Neutrophil (primary cell): Measurements from ENCODE around the gene HNF4A.

Experiments used
- H3K27ac ChIP-seq: fragments of 200-600 bp; sonication (generic); 2 replicates; pipeline ENCODE4 v1.5.1; 2016; ENCODE audit warnings: mild to moderate bottlenecking, moderate library complexity
- H3K27me3 ChIP-seq: fragments of 200-600 bp; sonication (generic); 2 replicates; pipeline ENCODE4 v1.6.0; 2016; ENCODE audit warnings: mild to moderate bottlenecking
- H3K36me3 ChIP-seq: fragments of 200-600 bp; sonication (generic); 2 replicates; pipeline ENCODE4 v1.5.1; 2017
- H3K4me1 ChIP-seq, 2 experiments: fragments of 200-600 bp in 1 of 2; sonication (generic) in 1 of 2; 1 replicate in 1 of 2; 2 replicates in 1 of 2; pipeline versions ENCODE4 v1.5.1 to v1.6.1; 2013 to 2016; ENCODE audit warnings: low read depth in 1 of 2, low read length in 1 of 2, mild to moderate bottlenecking in 1 of 2, moderate library complexity in 1 of 2; ENCODE audit not compliant: control insufficient read depth in 1 of 2, insufficient read depth in 1 of 2
- H3K4me3 ChIP-seq, 2 experiments: fragments of 200-600 bp in 1 of 2; sonication (generic) in 1 of 2; 1 replicate in 1 of 2; 2 replicates in 1 of 2; pipeline ENCODE4 v1.5.1; 2013 to 2016; ENCODE audit warnings: low read depth in 1 of 2, low read length in 1 of 2, mild to moderate bottlenecking in 1 of 2, moderate library complexity in 1 of 2
- H3K9me3 ChIP-seq: fragments of 200-600 bp; sonication (generic); 2 replicates; pipeline ENCODE4 v1.5.1; 2016
- TF ChIP-seq, protein P1 (sequence below): fragments of 200-600 bp; sonication (generic); IDR thresholded peaks from 2 replicates; pipeline ENCODE4 v1.5.1; 2016; ENCODE audit warnings: antibody characterized with exemption

The HNF4A gene

DNA sequence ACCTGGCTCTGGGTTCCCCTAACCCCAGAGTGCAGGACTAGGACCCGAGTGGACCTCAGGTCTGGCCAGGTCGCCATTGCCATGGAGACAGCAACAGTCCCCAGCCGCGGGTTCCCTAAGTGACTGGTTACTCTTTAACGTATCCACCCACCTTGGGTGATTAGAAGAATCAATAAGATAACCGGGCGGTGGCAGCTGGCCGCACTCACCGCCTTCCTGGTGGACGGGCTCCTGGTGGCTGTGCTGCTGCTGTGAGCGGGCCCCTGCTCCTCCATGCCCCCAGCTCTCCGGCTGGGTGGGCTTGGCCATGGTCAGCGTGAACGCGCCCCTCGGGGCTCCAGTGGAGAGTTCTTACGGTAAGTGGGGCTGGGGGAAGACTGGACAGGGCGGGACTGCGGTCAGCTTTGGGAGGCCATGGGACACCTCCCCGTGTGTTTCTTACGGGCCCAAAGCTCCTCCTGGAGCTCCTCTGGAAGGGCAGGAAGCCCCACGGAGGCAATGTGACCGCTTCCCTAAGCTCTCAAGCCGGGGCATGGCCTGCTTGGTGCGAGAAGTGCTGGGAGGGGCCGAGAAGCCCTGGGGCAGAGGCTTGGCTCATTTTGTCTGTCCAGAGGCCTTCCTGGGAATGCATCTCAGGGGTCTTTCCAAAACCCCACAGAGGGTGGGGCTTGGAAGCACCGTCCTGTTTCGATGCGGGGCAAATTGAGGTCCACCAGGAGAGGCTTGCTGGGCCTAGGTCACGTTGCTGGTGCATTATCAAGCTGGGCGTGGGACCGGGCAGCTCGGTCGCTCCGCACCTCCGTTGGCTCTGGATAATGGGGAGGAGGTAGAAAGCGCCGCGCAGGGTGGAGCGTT is at the start of gene HNF4A:
TSS of gene HNF4A (plus strand) at position 202 of the 855 bp plus-strand sequence. CDS start at position 308, 106 bp downstream.
- H3K4me1 ChIP-seq = no peaks in the 10 kb centered on the region
- H3K27ac ChIP-seq = no peak within 1 kb of the TSS
- no peaks in the 10 kb centered on the region for H3K36me3 ChIP-seq
- no peak within 1 kb of the TSS for H3K4me3 ChIP-seq
- peaks cover 28% of the 10 kb centered on the region for H3K27me3 ChIP-seq
- TF ChIP-seq, protein P1, sequence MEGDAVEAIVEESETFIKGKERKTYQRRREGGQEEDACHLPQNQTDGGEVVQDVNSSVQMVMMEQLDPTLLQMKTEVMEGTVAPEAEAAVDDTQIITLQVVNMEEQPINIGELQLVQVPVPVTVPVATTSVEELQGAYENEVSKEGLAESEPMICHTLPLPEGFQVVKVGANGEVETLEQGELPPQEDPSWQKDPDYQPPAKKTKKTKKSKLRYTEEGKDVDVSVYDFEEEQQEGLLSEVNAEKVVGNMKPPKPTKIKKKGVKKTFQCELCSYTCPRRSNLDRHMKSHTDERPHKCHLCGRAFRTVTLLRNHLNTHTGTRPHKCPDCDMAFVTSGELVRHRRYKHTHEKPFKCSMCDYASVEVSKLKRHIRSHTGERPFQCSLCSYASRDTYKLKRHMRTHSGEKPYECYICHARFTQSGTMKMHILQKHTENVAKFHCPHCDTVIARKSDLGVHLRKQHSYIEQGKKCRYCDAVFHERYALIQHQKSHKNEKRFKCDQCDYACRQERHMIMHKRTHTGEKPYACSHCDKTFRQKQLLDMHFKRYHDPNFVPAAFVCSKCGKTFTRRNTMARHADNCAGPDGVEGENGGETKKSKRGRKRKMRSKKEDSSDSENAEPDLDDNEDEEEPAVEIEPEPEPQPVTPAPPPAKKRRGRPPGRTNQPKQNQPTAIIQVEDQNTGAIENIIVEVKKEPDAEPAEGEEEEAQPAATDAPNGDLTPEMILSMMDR = no peak
- no peaks in the 10 kb centered on the region for H3K9me3 ChIP-seq

DNA sequence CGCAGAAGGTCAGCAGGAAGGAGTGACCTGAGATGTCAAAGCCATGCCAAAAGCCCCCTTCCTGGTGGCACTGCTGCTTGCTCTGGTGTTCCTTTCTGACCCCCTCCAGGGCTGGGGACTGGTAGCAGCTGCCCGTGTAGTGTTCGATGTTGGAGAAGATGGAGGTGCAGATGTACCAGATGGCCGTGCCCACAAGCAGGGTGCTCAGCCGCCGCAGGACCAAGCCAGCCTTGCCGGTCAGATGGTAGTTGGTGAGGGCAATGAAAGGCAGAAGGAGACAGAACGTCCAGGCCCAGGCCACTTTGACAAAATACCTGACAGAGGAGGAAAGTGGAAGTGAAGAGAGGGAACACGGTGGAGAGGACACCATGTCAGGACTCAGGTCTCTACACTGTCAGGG is 48.6 kb upstream of the HNF4A start:
- TF ChIP-seq, protein P1 = no peak

DNA sequence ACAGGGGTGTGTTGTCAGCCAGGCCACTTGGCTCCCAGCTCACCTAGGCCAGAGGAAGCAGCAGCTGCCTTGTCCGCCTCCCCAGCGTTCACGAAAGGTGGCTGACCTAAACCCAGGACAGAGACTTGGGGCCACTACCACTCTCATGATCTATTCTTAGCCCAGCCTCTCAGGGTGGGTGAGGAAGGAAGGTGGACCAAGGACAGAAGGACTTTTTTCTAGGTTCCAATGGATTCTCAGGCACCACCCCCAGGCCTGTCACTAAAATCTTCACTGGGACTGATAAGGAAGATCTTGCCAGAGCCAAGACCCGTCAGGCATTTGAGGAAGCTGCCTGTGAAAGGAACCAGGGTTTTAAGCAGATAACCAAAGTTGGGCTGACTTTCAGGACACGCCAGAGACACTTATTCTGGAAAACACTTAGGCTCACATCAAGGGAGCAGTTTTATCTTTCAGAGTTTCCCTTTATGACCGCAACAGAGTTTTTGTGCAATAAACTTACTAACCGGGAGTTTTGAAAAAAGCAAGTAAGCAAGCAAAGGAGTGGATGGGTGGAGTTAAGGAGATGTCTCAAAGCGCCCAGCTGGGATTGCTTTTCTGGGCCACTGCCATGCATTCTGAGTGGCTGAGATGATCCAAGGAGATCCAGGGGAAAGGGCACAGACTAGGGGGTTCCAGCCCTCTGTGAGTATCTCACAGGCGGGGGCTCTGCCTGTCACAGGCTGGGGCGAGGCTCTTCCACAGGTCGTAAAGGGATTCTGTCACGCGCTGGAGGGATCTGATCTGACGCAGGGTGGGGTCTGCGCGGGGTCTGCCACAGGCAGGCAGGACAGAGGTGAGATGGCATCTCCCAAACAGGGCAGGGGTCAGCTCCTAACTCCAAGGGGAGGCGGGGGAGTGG is 45.5 kb upstream of the HNF4A start:
- H3K9me3 ChIP-seq = no peaks in the 10 kb centered on the region
- no peak overlapping the region for H3K27ac ChIP-seq
- H3K4me1 ChIP-seq = peaks cover 14 to 19% of the 10 kb centered on the region in 2 experiments
- peak overlapping the region; percentile 71 to 85 for H3K4me3 ChIP-seq
- no peaks in the 10 kb centered on the region for H3K36me3 ChIP-seq
- H3K27me3 ChIP-seq = peaks cover 20% of the 10 kb centered on the region
- TF ChIP-seq, protein P1 = no peak

More for the DNA sequence above, 48.6 kb upstream of the HNF4A start:
- no peaks in the 10 kb centered on the region for H3K36me3 ChIP-seq
- H3K27ac ChIP-seq = no peak overlapping the region
- H3K9me3 ChIP-seq = no peaks in the 10 kb centered on the region
- H3K4me1 ChIP-seq = peaks cover 14 to 19% of the 10 kb centered on the region in 2 experiments
- H3K4me3 ChIP-seq = no peak overlapping the region
- H3K27me3 ChIP-seq = no peaks in the 10 kb centered on the region

DNA sequence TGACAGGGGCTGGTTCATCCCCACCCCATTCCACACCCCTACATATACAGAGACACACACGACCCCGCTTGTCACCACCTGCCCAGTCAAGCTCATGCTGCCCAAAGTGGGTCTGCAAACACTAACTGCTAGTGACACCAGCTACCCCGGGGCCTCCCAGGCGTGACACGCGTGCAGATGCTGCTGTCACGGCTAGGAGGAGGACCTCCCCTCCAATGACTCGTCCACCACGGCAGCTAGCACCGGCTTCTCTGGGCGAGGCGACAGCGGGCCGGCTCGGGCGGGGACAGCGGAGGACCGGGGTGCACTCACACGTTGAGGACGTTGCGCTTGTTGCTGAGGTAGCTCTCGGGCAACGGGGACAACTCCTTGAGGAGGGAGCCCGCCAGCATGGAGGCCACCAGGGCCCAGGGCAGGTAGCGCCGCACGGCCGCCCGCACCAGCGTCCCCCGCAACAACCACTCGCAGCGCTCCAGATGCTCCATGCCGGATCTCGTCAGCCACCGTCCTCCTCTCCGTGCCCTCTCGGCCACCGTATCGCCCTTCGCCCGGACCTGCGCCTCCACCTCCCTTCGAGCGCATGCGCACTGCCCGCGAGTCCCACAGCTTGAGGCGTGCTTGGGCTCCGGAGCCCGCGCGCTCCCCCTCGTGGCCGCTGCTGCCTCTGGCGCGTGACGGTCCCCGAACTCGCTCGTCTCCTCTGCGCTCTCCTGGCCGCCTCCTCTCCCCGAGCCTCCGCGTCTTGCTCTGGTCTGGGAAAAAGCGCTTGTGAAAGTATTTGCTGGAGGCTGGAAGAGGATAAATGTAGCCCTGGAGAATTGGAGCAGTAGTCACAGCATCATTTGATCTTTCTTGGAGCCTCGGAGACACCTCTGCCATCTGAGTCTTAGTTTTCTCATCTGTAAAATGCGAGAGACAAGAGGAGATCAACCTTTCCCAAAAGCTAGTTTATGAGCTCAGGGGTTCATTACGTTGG is 44.5 kb upstream of the HNF4A start, which contains the start of gene FITM2:
TSS of gene FITM2 (minus strand) at position 539 of the 976 bp plus-strand sequence. CDS start at position 485, 54 bp downstream.
- Histone ChIP-seq H3K27ac (peak within 1 kb of the TSS; percentile 42), H3K36me3 (no peaks in the 10 kb centered on the region), H3K4me1 (peaks cover 14 to 19% of the 10 kb centered on the region in 2 experiments), H3K9me3 (no peaks in the 10 kb centered on the region), H3K27me3 (peaks cover 22% of the 10 kb centered on the region), H3K4me3 (peak within 1 kb of the TSS; percentile 71 to 85)
- TF ChIP-seq, protein P1 = peak; percentile 95
